Adrenal gland (tissue), 5 donors: ENCODE data around the gene GPR31.

Source experiments
- CTCF ChIP-seq, 6 experiments: fragments of 450-650 bp in 4 of 6; fragments of 200-600 bp in 2 of 6; sonication (generic) in 1 of 6; IDR thresholded peaks; 1 replicate in 5 of 6; 2 replicates in 1 of 6; pipeline versions ENCODE4 v1.5.1 to v1.8.0; 2016 to 2021; ENCODE audit warnings: antibody characterized with exemption in 6 of 6, mild to moderate bottlenecking in 2 of 6, moderate library complexity in 1 of 6
- POLR2A ChIP-seq, 2 donors: fragments of 450-650 bp; IDR thresholded peaks; one replicate each; pipeline ENCODE4 v1.6.1; 2017; ENCODE audit warnings: antibody characterized with exemption in 2 of 2, mild to moderate bottlenecking in 2 of 2, moderate library complexity in 1 of 2
- donor health status: DM: no; HTN: no; CAD: no.

GRCh38 chr6:167109651-167110050 is 48.1 kb downstream of the GPR31 start:
- TF ChIP-seq CTCF (IDR thresholded peaks at IDR 0.05): no peak
- TF ChIP-seq POLR2A (IDR thresholded peaks at IDR 0.05): no peak
